GM15510 (cell line): Measurements from ENCODE around the gene COL4A3.

Experiments
- POLR2A ChIP-seq: IDR thresholded peaks from 3 replicates; pipeline ENCODE4 v1.6.1; 2011; ENCODE audit warnings: borderline replicate concordance; ENCODE audit not compliant: insufficient read length; ENCODE audit errors: extremely low read depth

The COL4A3 gene

DNA sequence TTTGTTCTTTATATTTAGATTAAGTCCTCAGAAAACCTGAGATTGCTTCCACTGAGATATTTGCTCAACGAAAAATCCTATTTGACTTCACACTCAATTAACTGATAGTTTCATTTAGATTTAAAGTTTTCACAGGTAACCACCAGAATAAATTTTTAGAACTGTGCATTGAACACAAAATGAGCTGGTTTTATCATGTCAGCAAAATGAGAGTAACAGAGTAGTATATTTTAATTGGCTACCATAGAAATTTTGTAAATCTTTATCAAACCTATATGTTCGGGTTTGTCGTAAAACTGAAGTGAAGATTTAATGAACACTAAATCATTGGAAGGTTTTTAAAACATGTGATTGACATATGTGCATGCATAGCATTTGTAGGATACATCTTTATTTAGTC lies 127.9 kb downstream of the COL4A3 start:
- no peak for TF ChIP-seq POLR2A

GRCh38 chr2:227293531-227293930 lies 129.1 kb downstream of the COL4A3 start:
- no peak for TF ChIP-seq POLR2A

GRCh38 chr2:227295806-227296205 lies 131.4 kb downstream of the COL4A3 start:
- no peak for TF ChIP-seq POLR2A

- TF ChIP-seq POLR2A: no peak
Observed at GRCh38 chr2:227296671-227297405, 132.4 kb downstream of the COL4A3 start.

DNA sequence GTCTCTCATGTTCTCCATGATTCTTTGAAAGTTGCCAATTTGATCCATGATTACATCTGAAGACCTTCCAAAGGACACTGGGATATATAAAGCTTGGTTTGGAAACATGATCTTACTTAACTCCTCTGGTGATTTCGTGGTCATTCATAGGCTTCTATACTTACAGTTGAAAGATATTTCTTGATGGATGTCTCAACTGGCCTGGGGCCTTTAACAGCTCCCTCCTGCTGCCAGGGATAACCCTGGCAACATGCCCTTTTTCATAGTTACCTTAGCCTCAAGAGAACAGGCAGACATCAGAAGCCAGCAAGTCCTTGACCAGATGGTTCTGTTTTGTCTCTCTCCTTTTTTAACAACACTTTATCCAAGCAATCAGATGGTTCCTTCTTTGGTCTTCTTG lies 137.1 kb downstream of the COL4A3 start:
- no peak for TF ChIP-seq POLR2A

DNA sequence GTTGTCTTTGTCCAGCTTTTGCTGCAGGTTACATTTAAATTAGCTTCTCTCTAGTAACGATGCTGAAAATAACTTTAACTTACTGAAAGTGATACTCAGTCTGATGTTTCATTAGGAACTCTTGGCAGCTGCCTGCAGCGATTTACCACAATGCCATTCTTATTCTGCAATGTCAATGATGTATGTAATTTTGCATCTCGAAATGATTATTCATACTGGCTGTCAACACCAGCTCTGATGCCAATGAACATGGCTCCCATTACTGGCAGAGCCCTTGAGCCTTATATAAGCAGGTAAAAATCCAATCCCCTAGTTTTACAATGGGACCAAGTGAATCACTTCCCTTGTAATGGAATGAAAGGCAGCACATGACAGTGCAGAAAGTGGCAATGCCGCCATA lies 144.4 kb downstream of the COL4A3 start:
- TF ChIP-seq POLR2A: no peak

- TF ChIP-seq POLR2A: no peak
Observed at GRCh38 chr2:227310756-227311110, 146.3 kb downstream of the COL4A3 start.

DNA sequence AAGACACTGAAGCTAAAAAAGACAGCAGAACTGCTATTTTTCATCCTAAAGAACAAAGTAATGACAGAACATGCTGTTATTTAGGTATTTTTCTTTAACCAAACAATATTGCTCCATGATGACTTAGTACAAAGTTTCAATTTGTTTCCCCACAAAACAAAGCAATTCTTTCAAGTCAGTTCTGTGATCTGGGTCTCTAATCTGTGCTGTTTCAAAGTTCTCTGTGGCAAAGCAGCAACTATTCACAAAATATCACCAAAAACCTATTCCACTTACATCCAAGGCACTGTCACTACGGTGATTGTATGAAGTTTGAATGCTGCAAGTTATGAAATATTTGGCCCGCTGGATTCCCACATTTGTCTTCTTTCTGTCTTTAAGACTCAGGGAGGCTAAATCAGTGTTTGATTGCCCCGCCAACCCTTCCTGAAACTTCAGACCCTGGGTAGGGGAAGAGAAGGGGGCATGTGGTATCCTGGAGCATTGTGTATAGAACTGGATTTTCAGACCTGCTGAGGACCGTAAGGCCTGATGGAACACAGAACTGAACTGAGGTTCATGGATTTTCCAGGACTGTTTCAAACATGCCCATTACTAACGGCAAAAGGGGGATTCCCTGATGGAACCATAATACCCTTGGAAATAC lies 147.6 kb downstream of the COL4A3 start:
- TF ChIP-seq POLR2A: no peak

DNA sequence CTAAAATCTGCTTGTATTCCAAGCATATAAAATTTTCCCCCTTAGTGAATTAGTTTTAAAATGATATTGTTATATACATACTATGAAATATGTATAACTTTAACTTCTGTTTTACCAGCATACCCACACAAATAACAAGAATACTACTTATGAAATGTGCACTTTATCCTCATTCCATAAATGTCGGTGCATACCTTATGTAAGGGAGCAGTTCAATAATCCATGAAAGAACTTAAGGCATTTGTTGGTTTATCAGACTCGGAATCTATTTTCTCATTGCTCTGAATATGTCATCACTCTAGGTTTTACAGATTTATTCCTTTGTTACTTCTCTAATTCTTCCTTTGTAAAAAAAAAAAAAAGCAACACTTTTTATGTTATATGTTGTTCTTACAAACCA lies 148.2 kb downstream of the COL4A3 start:
- no peak for TF ChIP-seq POLR2A

- TF ChIP-seq POLR2A: no peak
Observed at GRCh38 chr2:227313310-227313709, 148.9 kb downstream of the COL4A3 start.

GRCh38 chr2:227317834-227318233 lies 153.4 kb downstream of the COL4A3 start:
- no peak for TF ChIP-seq POLR2A

- TF ChIP-seq POLR2A: no peak
Observed at GRCh38 chr2:227320305-227321094, 156.1 kb downstream of the COL4A3 start.

GRCh38 chr2:227322530-227323205 lies 158.2 kb downstream of the COL4A3 start:
- TF ChIP-seq POLR2A: no peak

DNA sequence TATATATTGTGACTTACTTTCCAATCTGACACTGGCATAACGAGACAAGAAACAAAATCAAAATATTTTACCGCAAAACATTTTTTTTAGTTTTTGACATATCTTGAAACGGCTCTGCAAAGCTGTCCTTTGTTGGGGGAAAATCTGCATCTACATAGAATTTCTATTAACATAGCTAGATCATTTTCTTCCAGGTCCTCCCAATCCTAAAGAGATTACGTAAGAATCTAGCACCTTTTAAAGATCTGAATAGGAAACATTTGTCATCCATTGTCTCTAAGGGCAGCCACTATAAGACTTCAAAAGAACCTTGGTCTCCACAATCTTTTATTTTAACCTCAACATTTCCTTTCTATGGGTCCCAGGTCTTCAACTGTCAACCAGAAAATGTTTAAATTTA lies 159.4 kb downstream of the COL4A3 start:
- no peak for TF ChIP-seq POLR2A

- no peak for TF ChIP-seq POLR2A
Observed at GRCh38 chr2:227324642-227324994, 160.2 kb downstream of the COL4A3 start.
